Prostate gland (tissue), 1 donor: ENCODE results near the gene RAB13.

Experiments
- POLR2A ChIP-seq: fragments of 450-650 bp; IDR thresholded peaks from one replicate; pipeline ENCODE4 v1.6.1; 2016; ENCODE audit warnings: antibody characterized with exemption, mild to moderate bottlenecking
- POLR2AphosphoS5 ChIP-seq: sonication (generic); formaldehyde crosslinking; IDR thresholded peaks from one replicate; pipeline ENCODE4 v1.6.1; 2017; ENCODE audit warnings: antibody characterized with exemption

GRCh38 chr1:153933430-153933829 is 52.7 kb downstream of the RAB13 start:
- TF ChIP-seq POLR2A (no peak), POLR2AphosphoS5 (no peak)
